A549 (cell line): Measurements from ENCODE around the gene SRPK2. TPM values are rescaled to one million over a fixed set of nuclear protein-coding genes. Genes with fewer than 3 reads are reported as not detected.

Experiments
- ATAC-seq, 2 experiments: fragments of 200-7000 bp in 1 of 2; fragments of >200 bp in 1 of 2; cut with Nextera tagmentation in 1 of 2; cut with Tn5 transposase in 1 of 2; 3 replicates each; pipeline versions ENCODE4 v1.8.0 to v1.9.1; 2018 to 2020; ENCODE audit warnings: mild to moderate bottlenecking in 1 of 2, moderate library complexity in 1 of 2
- CTCF ChIA-PET: fragments of 300-600 bp; sonication (Branson Sonifier 250); formaldehyde crosslinking; extraction: SDS; loops from one replicate; lab custom pipeline; 2021; ENCODE audit warnings: antibody characterized with exemption, inconsistent platforms; lab: Yijun Ruan, JAX
- POLR2A ChIA-PET: fragments of 350-600 bp; formaldehyde crosslinking; extraction: SDS; loops from one replicate; lab custom pipeline; 2021; ENCODE audit warnings: antibody characterized with exemption, inconsistent platforms; lab: Yijun Ruan, JAX
- DNase-seq, 2 experiments: peaks; one replicate each; pipeline versions ENCODE4 v3.0.0 to v3.0.0-alpha.2; 2011 to 2016; ENCODE audit warnings: low read depth in 1 of 2, low spot score in 1 of 2
- FAIRE-seq: peaks from 2 replicates; lab custom pipeline; 2011; peaks lifted over from hg19 to GRCh38; lab: Jason Lieb, UNC
- H3K27ac ChIP-seq, 2 experiments: fragments of >200 bp; sonication (Bioruptor Twin); formaldehyde crosslinking; 3 replicates each; pipeline ENCODE4 v1.5.1; 2016 to 2017
- H3K4me1 ChIP-seq: fragments of >200 bp; sonication (Bioruptor Twin); formaldehyde crosslinking; 3 replicates; pipeline ENCODE4 v1.6.1; 2016
- H3K4me2 ChIP-seq: fragments of >200 bp; sonication (Bioruptor Twin); formaldehyde crosslinking; 3 replicates; pipeline ENCODE4 v1.6.1; 2016
- H3K4me3 ChIP-seq: fragments of >200 bp; sonication (Bioruptor Twin); formaldehyde crosslinking; 3 replicates; pipeline ENCODE4 v1.5.1; 2016
- H3K9me3 ChIP-seq: fragments of >200 bp; sonication (Bioruptor Twin); formaldehyde crosslinking; 3 replicates; pipeline ENCODE4 v1.6.1; 2016
- CBX8 ChIP-seq: fragments of 200-600 bp; sonication (generic); IDR thresholded peaks from 2 replicates; pipeline ENCODE4 v1.6.1; 2016
- CHD4 ChIP-seq: fragments of 200-600 bp; sonication (generic); IDR thresholded peaks from 2 replicates; pipeline ENCODE4 v1.6.1; 2016; ENCODE audit warnings: antibody characterized with exemption, mild to moderate bottlenecking, borderline replicate concordance
- EHMT2 ChIP-seq: fragments of 200-600 bp; sonication (generic); IDR thresholded peaks from 2 replicates; pipeline ENCODE4 v1.6.1; 2016; ENCODE audit warnings: antibody characterized with exemption, low read depth, mild to moderate bottlenecking, moderate library complexity
- FOSB ChIP-seq: fragments of 250-450 bp; sonication (Bioruptor Pico); IDR thresholded peaks from 2 replicates; pipeline ENCODE4 v1.5.0; 2020; ENCODE audit warnings: mild to moderate bottlenecking, moderate library complexity
- FOSL2 ChIP-seq, 2 experiments: fragments of 450-650 bp in 1 of 2; fragments of >200 bp in 1 of 2; sonication (Bioruptor Twin) in 1 of 2; formaldehyde crosslinking; IDR thresholded peaks; 2 replicates each; pipeline versions ENCODE4 v1.5.0 to v1.6.1; 2016 to 2020; ENCODE audit warnings: mild to moderate bottlenecking in 1 of 2, moderate library complexity in 1 of 2
- FOXS1 ChIP-seq: fragments of 250-450 bp; sonication (Bioruptor Pico); IDR thresholded peaks from 2 replicates; pipeline ENCODE4 v1.5.0; 2020; ENCODE audit warnings: mild to moderate bottlenecking, moderate library complexity
- HOXB13 ChIP-seq: fragments of 250-450 bp; sonication (Bioruptor Pico); IDR thresholded peaks from 2 replicates; pipeline ENCODE4 v1.5.0; 2020; ENCODE audit warnings: low read depth, mild to moderate bottlenecking, moderate library complexity
- JUN ChIP-seq, 2 experiments: fragments of >200 bp; sonication (Bioruptor Twin); formaldehyde crosslinking; IDR thresholded peaks; 2 replicates in 1 of 2; 3 replicates in 1 of 2; pipeline ENCODE4 v1.6.1; 2016 to 2017
- JUNB ChIP-seq: fragments of >200 bp; sonication (Bioruptor Twin); formaldehyde crosslinking; IDR thresholded peaks from 2 replicates; pipeline ENCODE4 v1.6.1; 2016
- MAZ ChIP-seq: fragments of 150-350 bp; IDR thresholded peaks from 2 replicates; pipeline ENCODE4 v1.6.1; 2014; ENCODE audit warnings: antibody characterized with exemption, low read depth, low read length, borderline replicate concordance
- PHF8 ChIP-seq: fragments of 200-600 bp; sonication (generic); IDR thresholded peaks from 2 replicates; pipeline ENCODE4 v1.6.1; 2016; ENCODE audit warnings: low read depth, mild to moderate bottlenecking, antibody characterized with exemption, moderate library complexity, borderline replicate concordance
- RAD21 ChIP-seq, 2 experiments: fragments of >200 bp in 1 of 2; sonication (Bioruptor Twin) in 1 of 2; formaldehyde crosslinking in 1 of 2; IDR thresholded peaks in 1 of 2; conservative IDR thresholded peaks in 1 of 2; 2 replicates in 1 of 2; 3 replicates in 1 of 2; pipeline ENCODE4 v1.6.1; 2012 to 2018; ENCODE audit warnings: inconsistent platforms in 1 of 2
- RARB ChIP-seq: fragments of 250-450 bp; sonication (Bioruptor Pico); IDR thresholded peaks from 2 replicates; pipeline ENCODE4 v1.8.0; 2021; ENCODE audit warnings: mild to moderate bottlenecking, moderate library complexity
- SMC3 ChIP-seq: fragments of >200 bp; sonication (Bioruptor Twin); formaldehyde crosslinking; IDR thresholded peaks from 3 replicates; pipeline ENCODE4 v1.6.1; 2018; ENCODE audit warnings: inconsistent platforms
- TFCP2L1 ChIP-seq: fragments of 250-450 bp; sonication (Bioruptor Pico); IDR thresholded peaks from 2 replicates; pipeline ENCODE4 v1.5.0; 2021; ENCODE audit warnings: mild to moderate bottlenecking
- TP53 ChIP-seq: fragments of 250-450 bp; sonication (Bioruptor Pico); IDR thresholded peaks from 2 replicates; pipeline ENCODE4 v1.5.0; 2021; ENCODE audit warnings: mild to moderate bottlenecking, moderate library complexity
- ZC3H11A ChIP-seq: fragments of 450-650 bp; IDR thresholded peaks from 2 replicates; pipeline ENCODE4 v1.6.1; 2014; ENCODE audit warnings: antibody characterized with exemption, mild to moderate bottlenecking
- ZFP36 ChIP-seq: fragments of 450-650 bp; IDR thresholded peaks from 2 replicates; pipeline ENCODE4 v1.6.1; 2014; ENCODE audit warnings: borderline replicate concordance; ENCODE audit not compliant: partially characterized antibody
- ZSCAN20 ChIP-seq: fragments of 250-450 bp; sonication (Bioruptor Pico); IDR thresholded peaks from 2 replicates; pipeline ENCODE4 v1.8.0; 2022; ENCODE audit warnings: mild to moderate bottlenecking, moderate library complexity
- WGBS: methylation state at CpG from one replicate; pipeline ENCODE4 v1.1.6; 2017; ENCODE audit errors: missing lambda C conversion rate; 5-methylcytosine and 5-hydroxymethylcytosine counted together
- polyA plus RNA-seq, 4 experiments: library from polyadenylated mRNA; depleted of rRNA in 3 of 4; stranded (reverse); fragments of >200 nt; fragmentation: RNase III in 1 of 4; extraction: RNeasy Plus Mini Kit Qiagen cat#74134 plus additional on column Dnase treatment in 1 of 4; gene quantifications; 2 replicates in 3 of 4; 3 replicates in 1 of 4; pipeline ENCODE4 v1.2.3, GENCODE V29; 2011 to 2017
- TF ChIP-seq, protein P1 (sequence below): fragments of 150-350 bp; IDR thresholded peaks from 2 replicates; pipeline ENCODE4 v1.6.1; 2014; ENCODE audit warnings: low read depth, mild to moderate bottlenecking, low read length
- TF ChIP-seq, protein P2 (sequence below): fragments of 450-650 bp; IDR thresholded peaks from 2 replicates; pipeline ENCODE4 v1.6.1; 2014; ENCODE audit warnings: antibody characterized with exemption
- TF ChIP-seq, protein P3 (sequence below): fragments of >200 bp; sonication (Bioruptor Twin); formaldehyde crosslinking; IDR thresholded peaks from 3 replicates; pipeline ENCODE4 v1.6.1; 2016
- TF ChIP-seq, protein P4 (sequence below): IDR thresholded peaks from 2 replicates; pipeline ENCODE4 v1.6.1; 2012

SRPK2 gene
- polyA plus RNA-seq, 2 of the 4 experiments (the other 2 are of a cell fraction), result 23.0 to 30.9 TPM

DNA sequence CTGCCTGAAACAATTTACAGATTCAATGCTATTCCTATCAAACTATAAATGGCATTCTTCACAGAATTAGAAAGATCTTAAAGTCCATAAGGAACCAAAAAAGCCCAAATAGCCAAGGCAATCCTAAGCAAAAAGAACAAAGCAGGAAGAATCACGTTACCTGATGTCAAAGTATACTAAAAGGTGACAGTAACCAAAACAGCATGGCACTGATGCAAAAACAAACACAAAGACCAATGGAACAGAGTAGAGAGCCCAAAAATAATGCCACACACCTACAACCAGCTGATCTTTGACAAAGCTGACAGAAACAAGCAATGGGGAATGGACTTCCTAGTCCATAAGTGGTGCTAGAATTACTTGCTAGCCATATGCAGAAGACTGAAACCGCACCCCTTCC is 208.7 kb downstream of the SRPK2 start:
- ATAC-seq (no peak), DNase-seq (no peak), FAIRE-seq (no peak)
- POLR2A ChIA-PET, result no interaction called here
- no peak for TF ChIP-seq RAD21 (conservative IDR thresholded peaks at IDR 0.05 in 1 of 2, IDR thresholded peaks at IDR 0.05 in 1 of 2)
- TF ChIP-seq ZFP36, result no peak
- TF ChIP-seq, protein P1, sequence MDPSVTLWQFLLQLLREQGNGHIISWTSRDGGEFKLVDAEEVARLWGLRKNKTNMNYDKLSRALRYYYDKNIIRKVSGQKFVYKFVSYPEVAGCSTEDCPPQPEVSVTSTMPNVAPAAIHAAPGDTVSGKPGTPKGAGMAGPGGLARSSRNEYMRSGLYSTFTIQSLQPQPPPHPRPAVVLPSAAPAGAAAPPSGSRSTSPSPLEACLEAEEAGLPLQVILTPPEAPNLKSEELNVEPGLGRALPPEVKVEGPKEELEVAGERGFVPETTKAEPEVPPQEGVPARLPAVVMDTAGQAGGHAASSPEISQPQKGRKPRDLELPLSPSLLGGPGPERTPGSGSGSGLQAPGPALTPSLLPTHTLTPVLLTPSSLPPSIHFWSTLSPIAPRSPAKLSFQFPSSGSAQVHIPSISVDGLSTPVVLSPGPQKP, result no peak
- no peak for TF ChIP-seq FOXS1 (CRISPR knock-in tag)
- TF ChIP-seq ZSCAN20, result no peak
- TF ChIP-seq MAZ, result no peak
- TF ChIP-seq EHMT2, result no peak
- TF ChIP-seq, protein P2, sequence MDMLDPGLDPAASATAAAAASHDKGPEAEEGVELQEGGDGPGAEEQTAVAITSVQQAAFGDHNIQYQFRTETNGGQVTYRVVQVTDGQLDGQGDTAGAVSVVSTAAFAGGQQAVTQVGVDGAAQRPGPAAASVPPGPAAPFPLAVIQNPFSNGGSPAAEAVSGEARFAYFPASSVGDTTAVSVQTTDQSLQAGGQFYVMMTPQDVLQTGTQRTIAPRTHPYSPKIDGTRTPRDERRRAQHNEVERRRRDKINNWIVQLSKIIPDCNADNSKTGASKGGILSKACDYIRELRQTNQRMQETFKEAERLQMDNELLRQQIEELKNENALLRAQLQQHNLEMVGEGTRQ, result no peak
- TF ChIP-seq ZC3H11A, result no peak
- no peak for TF ChIP-seq HOXB13 (CRISPR knock-in tag)
- no peak for TF ChIP-seq FOSB (CRISPR knock-in tag)
- TF ChIP-seq TFCP2L1 (CRISPR knock-in tag), result no peak
- Histone ChIP-seq H3K4me2 (no peak overlapping the region), H3K27ac (no peak overlapping the region), H3K4me1 (peaks cover 5% of the 10 kb centered on the region; the same call in 2 of the 3 replicates), H3K4me3 (no peak overlapping the region), H3K9me3 (peaks cover 9% of the 10 kb centered on the region; the same call in 2 of the 3 replicates)
- CTCF ChIA-PET, result no interaction called here
- WGBS, result 96% methylated on average over 2 of the region's 2 CpGs

DNA sequence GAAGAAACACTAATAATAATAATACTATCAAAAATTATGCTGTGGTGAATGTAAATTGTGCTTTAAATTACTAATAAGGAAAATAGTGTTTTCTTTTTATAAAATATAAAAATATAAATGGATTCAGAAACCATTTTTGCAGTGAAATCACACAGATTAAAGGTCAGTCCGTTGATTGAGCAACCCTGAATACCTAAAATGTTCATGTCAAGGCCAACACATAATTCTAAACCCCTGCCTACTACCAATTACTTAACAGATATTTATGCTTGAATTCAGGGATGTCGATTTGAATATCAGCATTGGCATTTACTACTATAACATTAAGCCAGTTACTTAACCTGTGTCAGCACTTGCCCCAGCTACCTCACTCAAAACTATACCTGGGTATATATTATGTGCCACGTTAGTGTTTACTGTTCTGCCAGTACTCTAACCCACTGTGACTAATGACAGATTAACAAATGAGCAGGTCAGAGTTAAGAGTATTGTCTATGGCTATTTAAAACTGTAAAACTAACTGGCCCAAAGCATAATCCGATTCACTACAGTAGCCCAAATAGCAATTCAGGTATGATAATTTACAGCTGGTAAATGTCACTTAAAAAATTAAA is 209.7 kb downstream of the SRPK2 start:
- Histone ChIP-seq H3K4me2 (no peak overlapping the region), H3K4me1 (peaks cover 5% of the 10 kb centered on the region; the same call in 2 of the 3 replicates), H3K9me3 (peaks cover 9% of the 10 kb centered on the region; the same call in 2 of the 3 replicates), H3K4me3 (no peak overlapping the region), H3K27ac (no peak overlapping the region)
- ATAC-seq (no peak), FAIRE-seq (no peak), DNase-seq (no peak)
- TF ChIP-seq FOXS1 (CRISPR knock-in tag) (no peak), RAD21 (conservative IDR thresholded peaks at IDR 0.05 in 1 of 2, IDR thresholded peaks at IDR 0.05 in 1 of 2) (no peak), SMC3 (no peak), JUNB (no peak), RARB (CRISPR knock-in tag) (no peak), JUN (IDR thresholded peaks at IDR 0.05) (no peak), CBX8 (no peak), FOSL2 (IDR thresholded peaks at IDR 0.05) (no peak), FOSL2 (CRISPR knock-in tag; IDR thresholded peaks at IDR 0.05) (no peak), MAZ (no peak), CHD4 (no peak), PHF8 (no peak), TP53 (CRISPR knock-in tag) (no peak)
- TF ChIP-seq, protein P3, sequence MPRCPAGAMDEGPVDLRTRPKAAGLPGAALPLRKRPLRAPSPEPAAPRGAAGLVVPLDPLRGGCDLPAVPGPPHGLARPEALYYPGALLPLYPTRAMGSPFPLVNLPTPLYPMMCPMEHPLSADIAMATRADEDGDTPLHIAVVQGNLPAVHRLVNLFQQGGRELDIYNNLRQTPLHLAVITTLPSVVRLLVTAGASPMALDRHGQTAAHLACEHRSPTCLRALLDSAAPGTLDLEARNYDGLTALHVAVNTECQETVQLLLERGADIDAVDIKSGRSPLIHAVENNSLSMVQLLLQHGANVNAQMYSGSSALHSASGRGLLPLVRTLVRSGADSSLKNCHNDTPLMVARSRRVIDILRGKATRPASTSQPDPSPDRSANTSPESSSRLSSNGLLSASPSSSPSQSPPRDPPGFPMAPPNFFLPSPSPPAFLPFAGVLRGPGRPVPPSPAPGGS, result no peak
- TF ChIP-seq, protein P4, sequence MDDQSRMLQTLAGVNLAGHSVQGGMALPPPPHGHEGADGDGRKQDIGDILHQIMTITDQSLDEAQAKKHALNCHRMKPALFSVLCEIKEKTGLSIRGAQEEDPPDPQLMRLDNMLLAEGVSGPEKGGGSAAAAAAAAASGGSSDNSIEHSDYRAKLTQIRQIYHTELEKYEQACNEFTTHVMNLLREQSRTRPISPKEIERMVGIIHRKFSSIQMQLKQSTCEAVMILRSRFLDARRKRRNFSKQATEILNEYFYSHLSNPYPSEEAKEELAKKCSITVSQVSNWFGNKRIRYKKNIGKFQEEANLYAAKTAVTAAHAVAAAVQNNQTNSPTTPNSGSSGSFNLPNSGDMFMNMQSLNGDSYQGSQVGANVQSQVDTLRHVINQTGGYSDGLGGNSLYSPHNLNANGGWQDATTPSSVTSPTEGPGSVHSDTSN, result no peak
- WGBS, result 61% methylated on average over 4 of the region's 4 CpGs
- CTCF ChIA-PET, result no interaction called here
- POLR2A ChIA-PET, result no interaction called here
